ENCODE data around the gene ADARB2.
"Not testable (repeated sequence)": the region's sequence is repeated elsewhere in the genome, so short reads cannot be mapped to it uniquely, and the experiment has no call there.

The ADARB2 gene

DNA sequence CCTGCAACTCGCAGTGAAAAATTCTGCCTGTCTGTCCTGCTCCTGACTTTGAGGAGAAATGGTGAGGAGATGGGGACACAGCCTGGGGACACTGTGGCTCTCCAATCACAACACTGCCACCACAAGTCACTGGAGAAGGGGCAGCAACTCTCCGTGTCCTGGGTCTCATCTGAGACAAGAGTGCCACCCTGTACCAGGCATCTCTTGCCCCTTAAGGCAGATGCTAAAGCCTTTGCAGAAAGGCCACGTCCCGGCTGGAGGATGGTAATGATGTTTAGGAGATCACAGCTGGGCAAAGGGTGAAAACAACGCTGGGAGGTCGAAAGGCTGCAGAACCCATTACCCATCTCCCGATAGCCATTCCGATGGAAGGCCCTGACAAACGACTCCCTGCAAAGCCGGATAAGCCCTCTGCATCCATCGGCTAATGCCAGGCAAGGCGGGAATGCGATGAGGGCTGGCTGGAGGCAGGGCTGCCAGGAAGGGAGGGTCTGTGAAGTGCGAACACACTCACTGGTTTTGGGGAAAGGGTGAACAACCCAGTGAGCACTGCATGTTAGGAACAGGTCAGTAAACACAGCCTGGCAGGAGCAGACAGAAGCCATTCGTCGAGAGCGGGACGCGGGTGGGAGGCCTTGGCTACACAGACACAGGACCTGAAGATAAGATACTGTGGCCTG, 190.8 kb downstream of the ADARB2 start:
- no peak for DNase-seq (ENCODE audit: low spot score)

- no peak for DNase-seq (ENCODE audit: low spot score)
Measured at GRCh38 chr10:1545524-1545923, 191.8 kb downstream of the ADARB2 start.

DNA sequence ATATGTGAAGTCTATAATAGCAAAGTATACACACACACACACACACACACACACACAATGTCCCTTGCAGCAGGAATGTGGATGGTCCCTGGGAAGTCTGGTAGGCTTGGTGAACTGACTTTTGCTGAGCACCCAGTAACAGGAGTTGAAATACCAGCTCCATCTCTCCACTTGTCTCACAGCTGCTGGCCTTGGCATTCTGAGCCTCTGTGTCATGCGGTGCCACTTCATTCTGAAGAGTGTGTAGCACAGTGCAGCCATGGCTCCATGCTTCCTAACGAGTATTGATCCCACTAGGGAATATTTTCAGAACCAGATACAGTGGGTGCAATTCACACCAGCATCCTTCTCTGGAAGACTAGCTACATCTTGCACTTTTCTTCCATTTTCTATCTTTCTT, 192.4 kb downstream of the ADARB2 start:
- DNase-seq (ENCODE audit: low spot score), result no peak

- no peak for DNase-seq (ENCODE audit: low spot score)
Measured at GRCh38 chr10:1544209-1544673, 193.1 kb downstream of the ADARB2 start.

DNA sequence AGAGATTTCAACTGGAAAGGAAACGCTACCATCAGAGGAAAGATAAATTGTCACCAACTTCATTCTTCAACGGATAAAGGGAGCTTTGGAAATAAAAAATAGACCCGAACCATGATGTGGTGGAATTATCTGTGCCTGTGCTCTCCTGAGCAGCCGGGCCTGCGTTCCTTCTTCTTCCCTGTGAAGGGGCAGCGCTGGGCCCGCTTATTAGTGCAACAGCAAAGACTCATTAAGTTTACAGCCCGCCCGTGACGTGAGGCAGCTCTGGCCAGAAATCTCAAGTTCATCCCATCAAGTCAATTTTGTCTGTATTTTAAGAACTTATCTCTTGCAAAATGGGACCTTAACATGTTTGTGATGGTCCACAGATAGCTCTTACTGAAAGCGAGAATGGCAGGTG, 193.7 kb downstream of the ADARB2 start:
- DNase-seq (ENCODE audit: low spot score), result no peak

- no peak for DNase-seq (ENCODE audit: low spot score)
Measured at GRCh38 chr10:1542941-1543340, 194.4 kb downstream of the ADARB2 start.

DNA sequence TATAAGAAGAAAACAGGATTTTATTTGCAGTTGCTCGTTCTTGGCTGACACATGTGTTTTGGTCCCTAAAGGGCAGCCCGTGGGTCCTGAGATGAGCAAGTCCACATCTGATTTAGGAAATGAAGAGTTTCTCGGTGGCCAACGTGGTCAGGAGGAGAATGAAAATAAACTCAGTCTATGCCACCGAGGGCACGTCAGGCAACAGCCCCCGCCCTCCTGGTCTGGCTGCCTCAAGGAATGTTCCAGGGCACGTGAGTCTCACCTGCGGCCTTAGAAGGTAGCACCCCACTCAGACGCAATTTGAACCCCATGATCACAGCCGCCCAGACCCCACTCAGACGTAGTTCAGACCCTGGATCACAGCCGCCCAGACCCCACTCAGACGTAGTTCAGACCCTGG, 197.2 kb downstream of the ADARB2 start:
- DNase-seq (ENCODE audit: low spot score), result no peak

- DNase-seq (ENCODE audit: low spot score), result no peak
Measured at GRCh38 chr10:1539216-1539615, 198.1 kb downstream of the ADARB2 start.

- no peak for DNase-seq (ENCODE audit: low spot score)
Measured at GRCh38 chr10:1538531-1539061, 198.7 kb downstream of the ADARB2 start.

GRCh38 chr10:1538121-1538520, 199.2 kb downstream of the ADARB2 start:
- no peak for DNase-seq (ENCODE audit: low spot score)

GRCh38 chr10:1537449-1537848, 199.9 kb downstream of the ADARB2 start:
- DNase-seq (ENCODE audit: low spot score), result not testable (repeated sequence)

DNA sequence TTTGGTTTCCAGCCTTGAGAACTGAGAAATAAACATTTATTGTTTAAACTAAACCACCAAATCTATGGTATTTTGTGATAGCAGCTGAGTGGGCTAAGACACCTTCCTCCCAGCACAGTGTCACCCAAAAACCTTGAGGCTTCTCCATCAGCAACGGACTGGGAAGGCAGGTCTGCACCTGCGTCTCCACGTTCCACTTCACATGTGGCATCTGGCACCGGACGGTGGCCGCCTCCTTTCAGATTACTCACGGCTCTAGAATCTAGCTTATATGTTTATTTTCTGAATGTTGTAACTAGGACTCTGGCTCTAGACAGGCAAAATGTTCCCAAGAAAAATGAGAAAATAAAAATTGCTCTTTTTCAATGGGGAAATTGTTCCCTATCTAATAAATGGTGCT, 201.0 kb downstream of the ADARB2 start:
- DNase-seq (ENCODE audit: low spot score), result no peak

DNA sequence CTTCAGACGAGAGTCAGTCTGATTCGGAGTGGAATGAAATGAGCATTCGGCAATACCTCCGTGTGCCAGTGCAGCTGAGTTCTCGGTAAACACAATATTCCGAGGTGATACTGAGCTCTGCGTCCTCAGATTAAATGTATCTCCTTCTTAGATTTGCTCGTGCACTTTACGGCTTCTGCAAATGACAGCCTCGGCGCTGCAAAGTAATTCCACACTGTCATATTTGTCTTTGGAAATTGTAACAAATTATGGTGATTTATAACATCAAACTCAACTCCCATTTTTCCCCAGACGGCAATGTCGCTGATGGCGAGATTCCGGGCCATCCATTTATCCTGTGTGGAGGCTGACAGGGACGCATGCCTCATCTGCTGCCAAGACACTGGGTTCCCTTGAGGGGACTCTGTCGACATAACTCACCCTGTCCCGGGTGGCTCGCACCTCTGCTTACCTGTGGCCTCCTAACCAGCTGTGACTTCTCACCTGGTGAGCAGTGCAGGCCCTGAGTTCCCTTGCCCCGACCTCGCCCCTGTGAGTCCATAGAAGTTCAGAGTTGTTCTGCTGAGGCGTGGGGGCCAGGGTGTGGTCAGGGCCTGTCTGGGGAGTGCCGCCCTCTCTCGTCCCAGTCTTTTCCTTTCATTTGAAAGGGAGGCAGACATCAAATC, 201.9 kb downstream of the ADARB2 start:
- no peak for DNase-seq (ENCODE audit: low spot score)

DNA sequence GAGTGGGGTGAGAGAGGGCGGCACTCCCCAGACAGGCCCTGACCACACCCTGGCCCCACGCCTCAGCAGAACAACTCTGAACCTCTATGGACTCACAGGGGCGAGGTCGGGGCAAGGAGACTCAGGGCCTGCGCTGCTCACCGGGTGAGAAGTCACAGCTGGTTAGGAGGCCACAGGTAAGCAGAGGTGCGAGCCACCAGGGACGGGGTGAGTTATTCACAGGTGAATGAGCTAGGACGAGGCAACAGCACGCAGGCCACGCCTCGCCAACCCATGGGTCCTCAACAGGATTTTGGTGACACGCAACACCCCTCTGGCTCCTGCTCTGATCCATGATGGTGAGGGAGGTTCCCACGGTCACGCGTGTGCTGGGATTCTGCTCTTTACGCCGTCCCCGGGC, 202.5 kb downstream of the ADARB2 start:
- no peak for DNase-seq (ENCODE audit: low spot score)

DNA sequence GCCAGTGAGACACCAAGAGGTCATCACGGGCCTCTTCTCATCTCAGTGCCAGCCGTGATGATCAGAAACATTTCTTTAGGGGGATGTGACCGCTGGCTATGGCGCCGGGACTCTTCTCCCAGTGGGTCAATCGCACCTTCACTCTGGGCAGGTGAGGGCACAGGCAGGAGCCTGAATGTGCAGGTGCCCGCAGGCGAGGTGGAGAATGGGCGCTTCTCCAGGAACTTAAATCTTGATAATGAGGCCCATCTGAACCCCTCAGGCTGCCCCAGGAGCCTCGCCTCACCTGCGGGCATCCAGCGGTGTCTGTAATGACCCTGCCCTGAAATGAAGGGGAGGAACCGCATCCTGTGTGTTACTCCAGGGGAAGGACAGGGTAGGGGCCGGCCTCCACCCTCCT, 204.7 kb downstream of the ADARB2 start:
- DNase-seq (ENCODE audit: low spot score), result no peak

DNA sequence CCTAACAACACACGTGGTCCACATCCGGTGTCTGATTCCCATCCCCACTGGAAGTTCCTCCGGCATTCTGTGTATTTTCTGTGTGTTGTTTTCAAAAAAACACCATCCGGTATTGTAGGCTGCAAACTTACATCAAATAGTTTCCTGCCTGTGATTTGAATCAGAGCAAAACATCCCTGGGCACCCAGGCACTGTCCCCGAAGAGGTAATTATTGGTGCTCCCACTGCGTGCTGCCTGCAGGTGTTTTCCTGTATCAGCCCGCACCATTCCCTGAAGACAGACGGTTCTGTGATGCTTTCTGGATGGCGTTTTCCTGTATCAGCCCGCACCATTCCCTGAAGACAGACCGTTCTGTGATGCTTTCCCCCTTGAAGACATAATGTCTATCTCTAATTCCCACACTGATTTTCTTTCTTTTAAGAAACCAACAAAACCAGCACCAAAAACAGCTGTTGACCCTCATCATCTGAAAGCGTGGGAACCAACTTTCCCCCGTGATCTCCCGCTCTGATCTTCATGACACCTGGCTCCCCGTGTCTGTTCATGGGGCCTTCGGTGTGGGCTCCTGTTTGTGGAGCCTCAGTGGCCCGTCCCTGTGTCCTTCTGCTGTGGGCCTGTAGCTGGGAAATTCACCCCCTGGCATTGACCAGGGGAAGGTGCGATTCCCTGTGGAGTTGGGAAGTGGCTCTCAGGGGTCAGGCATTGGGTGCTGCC, 205.3 kb downstream of the ADARB2 start:
- DNase-seq (ENCODE audit: low spot score), result no peak

DNA sequence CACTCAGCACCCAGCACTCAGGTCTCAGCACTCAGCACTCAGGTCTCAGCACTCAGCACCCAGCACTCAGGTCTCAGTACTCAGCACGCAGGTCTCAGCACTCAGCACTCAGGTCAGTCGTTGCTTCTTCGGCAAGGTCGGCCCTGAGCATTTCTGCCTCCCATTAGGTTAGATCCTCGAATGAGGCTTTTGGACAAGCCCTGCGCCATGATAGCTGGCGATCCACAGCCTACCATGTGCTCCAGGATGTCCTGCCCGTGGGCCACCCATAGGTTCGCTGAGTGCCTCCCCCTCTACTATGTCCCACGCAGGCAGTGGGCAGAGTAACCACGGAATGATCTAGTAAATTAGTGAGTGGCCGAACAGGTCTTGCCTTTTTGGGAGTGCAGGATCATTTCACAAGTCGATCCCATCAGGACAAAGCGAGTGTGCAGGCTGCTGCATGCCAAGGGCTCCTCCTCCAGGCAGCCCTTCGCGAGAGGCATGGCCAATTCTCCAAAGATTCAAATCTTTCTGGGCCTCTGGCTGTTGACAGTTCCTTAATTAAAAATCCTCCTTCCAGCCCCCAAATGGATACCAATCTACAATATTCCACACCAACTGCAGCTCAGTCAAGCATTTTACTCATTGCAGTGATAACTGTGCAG, 206.3 kb downstream of the ADARB2 start:
- DNase-seq (ENCODE audit: low spot score), result no peak

DNA sequence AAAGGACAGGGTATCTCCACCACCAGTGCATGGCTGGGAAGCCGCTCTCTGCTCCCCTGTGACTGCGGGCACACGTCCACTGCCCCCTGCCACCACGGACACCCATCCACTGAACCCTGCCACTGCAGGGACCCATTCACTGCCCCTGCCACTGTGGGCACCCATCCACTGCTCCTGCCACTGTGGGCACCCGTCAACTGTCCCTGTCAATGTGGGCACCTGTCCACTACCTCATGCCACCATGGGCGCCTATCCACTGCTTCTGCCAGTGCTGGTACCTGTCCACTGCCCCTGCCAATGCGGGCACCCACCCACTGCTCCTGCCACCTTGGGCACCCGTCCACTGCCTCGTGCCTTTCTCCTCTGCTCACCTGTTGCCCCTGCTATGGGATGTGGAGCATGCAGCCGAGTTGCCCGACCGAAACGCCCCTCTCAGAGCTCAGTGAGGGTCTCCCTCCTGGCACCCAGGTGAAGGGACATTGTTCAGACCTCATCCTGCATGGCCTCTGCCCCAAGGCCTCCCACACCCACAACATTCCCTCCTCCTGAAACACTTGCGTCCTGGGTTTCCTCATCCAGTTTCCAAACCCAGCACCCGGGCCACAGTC, 207.4 kb downstream of the ADARB2 start:
- no peak for DNase-seq (ENCODE audit: low spot score)

DNA sequence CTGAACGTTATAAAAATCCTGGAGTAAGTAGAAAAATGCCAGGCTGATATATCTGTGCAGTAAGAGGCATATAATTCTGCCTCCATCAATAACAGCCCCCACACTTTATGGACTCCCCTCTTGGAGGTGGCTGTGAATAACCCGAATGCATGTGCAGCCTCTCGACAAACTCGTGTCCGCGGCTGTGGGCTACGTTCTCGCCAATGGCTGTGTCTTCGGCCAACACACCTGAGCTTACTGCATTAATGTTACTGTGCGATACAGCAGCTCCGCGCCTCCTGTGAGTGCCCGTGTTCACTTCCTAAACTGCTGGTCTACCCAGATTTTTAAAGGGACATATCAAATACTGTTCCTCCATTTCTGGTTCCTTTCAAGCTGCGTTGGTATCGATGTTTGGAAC, 209.4 kb downstream of the ADARB2 start:
- no peak for DNase-seq (ENCODE audit: low spot score)

GRCh38 chr10:1526436-1527055, 210.8 kb downstream of the ADARB2 start:
- no peak for DNase-seq (ENCODE audit: low spot score)

GRCh38 chr10:1525354-1526162, 211.8 kb downstream of the ADARB2 start:
- no peak for DNase-seq (ENCODE audit: low spot score)

Measured in HuH-7.5 (cell line).